Activated CD4-positive, CD25-positive, alpha-beta regulatory T cell treated with anti-CD3 and anti-CD28 coated beads, Interleukin-2, amount 50 U/mL, for 16 hours (primary cell): ENCODE measurements around the gene ARRB1.

ENCODE experiments used
- DNase-seq: peaks from one replicate; pipeline ENCODE4 v3.0.0-alpha.2; 2020; ENCODE audit warnings: low read depth, low spot score

Gene ARRB1

DNA sequence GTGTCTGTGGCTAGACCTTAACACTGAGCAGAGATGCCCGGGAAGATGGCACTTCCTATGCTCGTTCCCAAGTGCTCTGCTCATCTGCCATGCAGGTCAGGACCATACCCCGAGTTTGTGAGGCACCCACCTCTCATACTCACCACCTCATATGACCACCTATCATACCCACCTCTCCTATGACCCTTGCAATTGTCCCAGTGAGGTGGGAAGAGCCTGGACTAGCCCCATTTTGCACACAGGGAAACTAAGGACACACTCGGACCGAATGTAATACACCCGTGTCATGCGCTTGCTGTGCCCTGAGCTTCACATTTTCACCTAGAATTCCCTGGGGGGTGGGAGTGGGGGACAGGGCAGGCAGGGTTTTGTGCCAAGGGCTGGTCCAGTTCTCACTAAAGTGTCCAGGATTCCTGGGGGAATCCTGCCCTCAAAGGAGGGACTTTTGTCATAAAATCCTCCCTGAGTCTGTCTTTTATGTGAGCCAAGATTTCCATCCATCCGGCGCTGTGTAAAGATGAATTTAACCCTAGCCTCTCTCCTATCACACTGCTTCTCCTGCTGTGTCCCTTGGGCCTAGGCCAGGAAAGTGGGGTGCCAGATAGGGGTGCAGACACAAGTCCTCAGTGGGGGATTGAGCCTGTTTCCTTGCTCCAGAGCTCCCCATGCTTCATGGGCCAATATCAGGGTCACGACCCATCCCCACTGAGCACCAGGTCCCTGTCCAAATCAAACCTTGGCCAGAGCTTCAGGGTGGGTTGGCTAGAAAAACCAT lies 90.9 kb downstream of the ARRB1 start:
- no peak for DNase-seq

DNA sequence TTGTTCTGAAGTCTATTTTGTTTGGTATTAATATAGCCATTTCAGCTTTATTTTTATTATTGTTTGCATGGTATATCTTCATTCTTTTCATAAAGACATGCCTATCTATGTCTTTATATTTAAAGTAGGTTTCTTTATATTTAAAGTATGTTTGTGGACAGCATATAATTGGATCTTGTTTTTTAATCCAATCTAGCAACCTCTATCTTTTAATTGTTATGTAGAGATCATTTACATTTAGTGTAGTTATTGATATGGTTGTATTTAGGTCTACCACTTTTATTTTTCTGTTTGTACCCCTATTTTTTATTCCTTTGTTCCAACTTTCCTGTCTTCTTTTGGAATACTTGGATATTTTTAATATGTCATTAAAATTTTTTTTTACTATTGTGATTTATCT lies 97.1 kb downstream of the ARRB1 start:
- no peak for DNase-seq

DNA sequence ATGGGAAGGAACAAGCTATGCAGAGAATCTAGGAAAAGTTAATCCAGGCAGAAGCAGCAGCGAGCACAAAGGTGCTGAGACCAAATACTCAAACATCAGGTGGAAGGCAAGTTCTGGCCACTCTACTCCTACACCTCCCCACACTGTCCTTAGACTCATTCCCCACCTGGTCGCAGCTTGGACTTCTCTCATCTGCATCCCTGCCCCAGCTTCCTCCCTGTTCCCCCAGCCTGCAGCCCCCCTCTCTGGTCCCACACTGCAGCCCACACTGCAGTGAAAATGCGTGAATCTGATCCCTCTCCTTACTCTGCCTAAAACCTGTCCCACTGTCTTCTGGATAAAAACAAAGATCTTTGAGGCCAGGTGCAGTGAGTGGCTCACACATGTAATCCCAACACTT lies 101.8 kb downstream of the ARRB1 start:
- no peak for DNase-seq

DNA sequence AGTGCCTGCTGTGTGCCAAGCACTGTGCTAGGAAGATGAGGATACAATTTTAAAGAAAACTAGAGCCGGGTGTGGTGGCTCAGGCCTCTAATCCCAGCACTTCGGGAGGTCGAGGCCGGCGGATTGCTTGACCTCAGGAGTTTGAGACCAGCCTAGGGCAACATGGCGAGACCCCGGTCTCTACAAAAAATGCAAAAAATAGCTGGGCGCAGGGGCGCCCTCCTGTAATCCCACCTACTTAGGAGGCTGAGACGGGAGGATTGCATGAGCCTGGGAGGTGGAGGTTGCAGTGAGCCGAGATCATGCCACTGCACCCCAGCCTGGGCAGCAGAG lies 102.6 kb downstream of the ARRB1 start:
- DNase-seq, result no peak

DNA sequence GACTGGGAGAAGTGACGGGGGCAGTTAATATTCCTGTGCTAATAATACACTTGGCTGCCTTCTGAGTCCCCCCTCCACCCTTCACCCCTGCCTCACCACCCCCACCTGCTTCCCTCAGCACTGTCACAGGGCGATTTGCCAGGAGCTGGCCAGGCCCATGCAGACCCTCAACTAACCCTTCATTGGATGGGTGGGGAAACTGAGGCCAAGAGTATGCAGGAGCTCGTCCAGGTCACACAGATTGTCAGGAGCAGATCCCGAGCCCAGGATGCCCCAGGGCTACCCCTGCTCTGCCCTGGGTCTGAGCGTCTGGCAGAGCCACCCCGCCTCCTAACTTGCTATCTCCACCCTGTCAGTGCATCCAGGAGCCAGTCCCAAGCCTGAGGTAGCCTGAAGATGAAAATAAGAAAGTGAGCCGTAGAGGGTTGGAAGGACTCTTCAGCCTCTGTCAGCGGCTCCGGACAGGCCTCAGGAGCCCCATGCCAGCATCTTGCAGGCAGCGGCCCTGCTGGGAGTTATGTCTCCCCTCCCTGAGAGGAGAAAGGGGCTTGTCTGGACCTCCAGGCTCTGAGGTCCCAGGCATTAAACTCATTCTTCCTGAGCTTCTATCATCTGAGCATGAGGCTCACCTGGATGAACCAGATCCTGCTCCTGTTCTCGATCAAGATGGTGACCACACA lies 104.7 kb downstream of the ARRB1 start:
- no peak for DNase-seq

DNA sequence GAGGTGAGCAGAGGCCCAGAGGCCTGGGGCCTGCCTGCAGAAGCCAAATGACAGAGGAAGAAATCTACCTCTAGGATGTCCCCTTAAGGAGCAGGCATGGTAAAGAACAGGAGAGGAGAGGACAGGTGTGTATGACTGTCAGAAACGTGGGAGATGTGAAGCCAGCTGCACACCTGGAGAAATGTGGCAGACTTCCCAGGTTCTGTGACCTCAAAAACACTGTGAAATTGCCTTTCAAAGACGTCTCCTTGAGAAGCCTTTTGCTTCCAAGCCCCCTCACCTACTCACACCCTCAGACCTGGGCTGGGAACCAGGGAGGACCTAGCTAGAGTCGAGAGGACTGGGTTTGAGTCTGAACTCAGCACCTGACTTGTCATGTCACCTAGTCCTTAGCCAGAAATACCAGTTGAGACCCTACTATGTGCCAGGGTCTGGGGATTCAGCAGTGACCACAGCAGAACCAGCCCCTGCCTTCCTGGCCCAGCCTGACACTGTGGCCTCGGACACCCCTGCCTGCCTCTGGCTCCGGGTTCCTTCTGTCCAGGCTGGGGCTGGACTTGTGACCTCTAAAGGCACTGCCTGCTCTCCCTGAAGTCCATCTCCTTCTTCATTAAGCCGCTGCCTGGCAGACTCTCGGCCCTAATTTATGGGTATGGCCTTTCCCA lies 105.3 kb downstream of the ARRB1 start:
- DNase-seq, result no peak

DNA sequence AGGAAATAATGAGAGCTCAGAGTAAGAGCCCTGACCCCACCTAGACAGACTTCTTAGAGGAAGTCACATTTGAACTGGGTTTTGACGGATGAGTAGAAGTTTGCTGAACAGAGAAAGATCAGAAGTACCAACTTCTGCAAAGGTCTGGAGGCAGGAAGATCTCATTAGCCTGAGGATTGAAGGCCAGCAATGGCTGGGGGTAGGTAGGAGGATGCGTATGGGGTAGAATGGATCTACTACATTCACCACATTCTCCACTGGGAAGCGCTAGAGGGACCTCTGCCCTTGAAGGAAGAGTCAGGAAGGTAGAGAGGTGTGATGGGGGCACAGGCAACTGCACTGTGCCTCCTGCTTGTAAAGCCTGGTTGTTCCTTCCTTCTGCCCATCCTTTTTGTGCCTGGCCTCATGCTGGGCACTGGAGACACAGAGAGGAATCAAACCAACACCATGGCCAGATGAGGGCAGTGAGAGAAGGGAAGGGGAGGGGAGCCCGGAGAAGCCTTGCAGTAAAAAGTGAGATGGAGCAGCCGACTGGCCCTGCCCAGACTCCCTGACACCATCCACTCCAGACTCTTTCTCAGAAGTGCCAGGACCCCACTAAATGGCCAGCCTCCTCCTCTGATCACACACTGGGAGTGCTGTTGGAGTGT lies 106.0 kb downstream of the ARRB1 start:
- DNase-seq, result no peak

DNA sequence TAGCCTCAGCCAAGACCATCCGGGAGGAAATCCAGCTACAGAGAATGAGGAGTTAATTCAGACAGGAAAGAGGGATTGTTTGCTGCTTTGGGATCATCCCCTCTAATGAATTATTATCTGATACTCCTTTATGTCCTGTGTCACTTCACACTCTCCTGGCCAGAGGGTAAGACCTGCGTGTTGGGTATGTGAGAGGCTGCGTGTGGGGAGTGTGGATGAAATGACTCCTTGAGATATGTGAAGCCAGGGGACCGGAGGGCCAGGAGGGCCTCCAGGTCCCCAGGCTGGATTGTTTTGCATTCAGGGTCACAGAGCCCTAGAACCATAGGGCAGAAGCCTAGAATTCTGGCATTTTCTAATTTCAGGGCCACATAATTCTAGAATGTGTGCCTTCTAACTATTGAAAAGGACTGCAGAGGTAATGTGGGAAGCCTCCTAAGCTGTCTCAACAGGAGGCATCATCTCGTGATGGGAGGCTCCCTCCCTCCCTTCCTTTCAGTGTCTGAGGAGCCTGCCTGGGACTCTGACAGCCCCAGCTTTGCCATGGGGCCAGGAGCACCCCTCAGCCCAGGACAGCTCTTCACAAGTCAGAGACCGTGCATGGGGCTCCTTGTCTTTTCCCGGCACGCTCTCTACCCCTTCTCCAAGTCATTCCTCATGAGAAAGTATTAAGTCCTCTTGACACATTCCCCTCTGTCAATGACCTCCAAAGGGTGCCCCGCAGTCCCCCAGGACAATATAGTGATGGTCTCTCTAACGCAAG lies 107.2 kb downstream of the ARRB1 start:
- DNase-seq, result no peak

DNA sequence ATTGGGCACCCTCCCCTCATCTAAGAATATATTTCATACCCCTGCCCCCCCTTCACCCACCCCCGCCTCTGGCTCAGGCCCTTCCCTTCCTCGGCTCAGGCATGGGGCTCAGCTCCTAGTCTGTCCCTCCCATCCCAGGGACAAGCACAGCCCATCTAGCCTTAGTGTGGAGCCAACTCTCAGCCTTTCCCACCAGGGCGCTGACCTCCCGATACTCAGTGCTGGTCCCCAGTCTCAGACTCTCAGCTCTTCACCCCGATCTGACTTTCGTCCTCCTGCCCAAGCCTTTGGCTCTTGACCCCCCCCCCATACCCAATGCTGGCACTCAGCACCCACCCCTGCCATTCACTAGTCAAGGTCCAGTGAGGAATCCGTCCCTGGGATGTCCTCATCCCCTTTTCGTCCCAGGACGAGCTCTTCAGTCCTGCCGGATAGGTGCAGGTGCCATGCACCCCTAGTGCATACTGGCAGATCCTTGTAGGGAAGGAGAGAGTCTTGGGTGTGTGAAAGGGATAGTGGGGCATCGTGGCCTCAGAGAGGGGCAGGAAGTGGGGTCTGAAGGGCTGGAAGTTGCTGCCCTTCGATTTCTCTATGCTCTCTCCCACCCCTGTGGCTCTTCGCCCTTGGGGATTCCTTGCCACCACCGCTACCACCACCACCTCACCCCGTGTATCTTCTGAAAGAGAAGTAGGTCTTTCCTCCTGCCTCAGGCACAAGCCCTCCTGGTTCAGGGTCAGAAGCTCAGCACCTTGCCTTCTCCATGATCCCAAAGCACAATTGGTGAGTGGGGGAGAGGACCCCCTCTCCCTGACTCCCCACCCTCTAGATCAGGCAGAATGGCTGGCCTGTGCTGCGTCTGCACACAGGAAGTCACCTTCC lies 108.5 kb downstream of the ARRB1 start:
- no peak for DNase-seq

DNA sequence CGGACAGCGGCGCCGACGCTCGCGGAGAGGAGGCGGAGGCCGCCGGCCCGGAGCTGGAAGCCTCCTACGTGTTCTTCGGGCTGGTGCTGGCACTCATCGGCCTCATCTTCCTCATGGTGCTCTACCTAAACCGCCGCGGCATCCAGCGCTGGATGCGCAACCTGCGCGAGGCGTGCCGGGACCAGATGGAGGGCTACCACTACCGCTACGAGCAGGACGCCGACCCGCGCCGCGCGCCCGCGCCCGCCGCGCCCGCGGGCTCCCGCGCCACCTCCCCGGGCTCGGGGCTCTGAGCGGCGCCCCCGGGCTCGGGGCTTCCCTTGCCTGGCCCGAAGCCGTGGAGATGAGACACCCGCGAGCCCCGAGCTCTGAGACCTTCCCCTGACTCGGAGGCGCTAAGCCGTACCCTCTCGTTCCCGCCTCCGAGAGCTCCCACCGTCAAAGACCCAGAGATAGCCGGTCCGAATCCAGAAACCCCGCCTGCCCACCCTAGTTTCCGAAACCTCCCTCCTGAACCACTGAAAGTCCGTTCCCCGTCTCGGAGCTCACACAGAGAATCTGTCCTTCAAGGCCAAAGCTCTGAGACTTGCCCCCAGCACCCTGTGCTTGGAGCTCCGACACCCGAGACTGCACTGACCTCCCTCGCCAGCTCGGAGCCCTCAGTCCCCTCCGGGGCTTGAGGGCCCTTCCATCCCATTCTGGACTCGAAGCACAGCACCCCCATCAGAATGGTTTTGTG lies 109.4 kb downstream of the ARRB1 start:
- no peak for DNase-seq

DNA sequence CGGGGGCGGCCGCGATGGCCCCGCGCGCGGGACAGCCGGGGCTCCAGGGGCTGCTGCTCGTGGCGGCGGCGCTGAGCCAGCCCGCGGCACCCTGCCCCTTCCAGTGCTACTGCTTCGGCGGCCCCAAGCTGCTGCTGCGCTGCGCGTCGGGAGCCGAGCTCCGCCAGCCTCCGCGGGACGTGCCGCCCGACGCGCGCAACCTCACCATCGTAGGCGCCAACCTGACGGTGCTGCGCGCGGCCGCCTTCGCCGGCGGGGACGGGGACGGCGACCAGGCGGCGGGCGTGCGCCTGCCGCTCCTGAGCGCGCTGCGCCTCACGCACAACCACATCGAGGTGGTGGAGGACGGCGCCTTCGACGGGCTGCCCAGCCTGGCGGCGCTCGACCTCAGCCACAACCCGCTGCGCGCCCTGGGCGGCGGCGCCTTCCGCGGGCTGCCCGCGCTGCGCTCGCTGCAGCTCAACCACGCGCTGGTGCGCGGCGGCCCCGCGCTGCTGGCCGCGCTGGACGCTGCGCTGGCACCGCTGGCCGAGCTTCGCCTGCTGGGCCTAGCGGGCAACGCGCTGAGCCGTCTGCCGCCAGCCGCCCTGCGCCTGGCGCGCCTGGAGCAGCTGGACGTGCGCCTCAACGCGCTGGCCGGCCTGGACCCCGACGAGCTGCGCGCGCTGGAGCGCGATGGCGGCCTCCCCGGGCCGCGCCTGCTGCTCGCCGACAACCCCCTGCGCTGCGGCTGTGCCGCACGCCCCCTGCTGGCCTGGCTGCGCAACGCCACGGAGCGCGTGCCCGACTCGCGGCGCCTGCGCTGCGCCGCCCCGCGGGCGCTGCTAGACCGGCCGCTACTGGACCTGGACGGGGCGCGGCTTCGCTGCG lies 110.2 kb downstream of the ARRB1 start:
- peak; percentile 68 for DNase-seq

DNA sequence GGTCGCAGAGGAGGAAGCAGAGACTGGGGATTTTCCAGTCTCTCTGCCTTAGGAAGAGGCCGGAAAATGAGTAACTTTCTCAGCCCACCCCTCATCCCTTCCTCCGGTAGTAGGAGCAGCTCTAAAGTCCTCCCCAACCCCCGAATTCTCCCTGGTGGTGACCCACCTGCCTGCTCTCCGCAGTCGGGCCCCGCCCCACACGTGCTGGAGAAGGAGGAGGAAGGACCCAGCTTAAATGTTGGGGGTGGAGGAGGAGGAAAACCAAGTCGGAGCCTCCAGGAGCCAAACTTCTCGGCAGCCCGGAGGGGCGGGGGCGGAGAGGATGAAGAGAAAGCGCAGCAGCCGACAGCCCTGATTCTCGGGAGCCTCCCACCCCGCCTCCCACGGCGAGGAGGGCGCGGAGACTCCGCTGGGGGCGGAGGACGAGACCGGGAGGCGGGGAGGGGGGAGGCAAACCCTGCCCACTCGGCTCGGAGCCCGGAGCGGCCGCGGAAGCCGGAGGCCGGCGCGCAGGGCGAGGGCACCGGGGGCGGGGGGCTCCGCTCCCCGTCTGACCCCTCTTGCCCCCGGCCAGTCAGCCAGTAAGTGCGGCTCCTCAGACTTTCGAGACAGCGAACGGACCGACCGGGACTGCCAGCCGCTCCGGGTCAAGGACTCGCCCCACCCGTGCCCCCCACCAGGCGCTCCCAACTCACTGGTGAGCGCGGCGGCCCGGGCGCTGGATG lies 111.0 kb downstream of the ARRB1 start, which contains the start of gene TPBGL:
TPBGL (plus strand) TSS at position 464 of the 725 bp plus-strand sequence. CDS start 276 bp downstream, outside the sequence.
- DNase-seq, result no peak

DNA sequence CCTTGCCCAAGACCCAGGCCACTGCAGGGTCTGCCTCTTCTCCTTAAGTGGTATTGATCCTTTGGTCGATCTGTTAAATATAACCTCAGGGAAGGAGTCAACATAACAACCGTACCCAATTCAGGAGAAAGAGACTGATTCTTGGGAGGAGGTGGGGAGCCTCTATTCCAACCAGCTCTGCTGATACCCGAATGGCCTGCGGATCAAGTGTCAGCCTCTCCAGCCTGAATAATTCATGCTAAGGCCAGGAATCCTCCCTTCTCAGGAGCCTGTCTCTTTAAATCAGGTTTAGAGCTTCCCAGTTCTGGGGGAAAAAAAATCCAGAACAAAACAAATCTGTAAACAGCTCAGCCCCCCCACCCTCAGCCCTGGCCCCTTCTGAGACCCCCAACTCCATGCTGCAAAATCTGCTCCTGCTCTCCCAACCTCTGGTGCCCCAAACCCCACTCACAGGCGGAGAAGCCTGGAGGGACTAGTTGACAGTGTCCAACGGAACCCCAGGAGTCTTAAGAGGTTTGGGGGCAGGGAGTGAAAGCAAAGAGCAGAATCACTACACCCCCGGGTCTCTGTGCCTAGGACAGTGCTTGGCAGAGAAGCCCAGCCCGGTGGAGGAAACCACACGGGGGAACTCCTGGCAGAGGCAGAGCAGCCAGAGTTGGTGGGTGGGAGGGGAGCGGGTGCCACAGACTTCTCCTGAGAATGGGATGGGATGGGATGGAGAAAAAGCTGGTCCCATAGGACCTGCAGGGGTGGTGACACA lies 111.8 kb downstream of the ARRB1 start:
- no peak for DNase-seq

DNA sequence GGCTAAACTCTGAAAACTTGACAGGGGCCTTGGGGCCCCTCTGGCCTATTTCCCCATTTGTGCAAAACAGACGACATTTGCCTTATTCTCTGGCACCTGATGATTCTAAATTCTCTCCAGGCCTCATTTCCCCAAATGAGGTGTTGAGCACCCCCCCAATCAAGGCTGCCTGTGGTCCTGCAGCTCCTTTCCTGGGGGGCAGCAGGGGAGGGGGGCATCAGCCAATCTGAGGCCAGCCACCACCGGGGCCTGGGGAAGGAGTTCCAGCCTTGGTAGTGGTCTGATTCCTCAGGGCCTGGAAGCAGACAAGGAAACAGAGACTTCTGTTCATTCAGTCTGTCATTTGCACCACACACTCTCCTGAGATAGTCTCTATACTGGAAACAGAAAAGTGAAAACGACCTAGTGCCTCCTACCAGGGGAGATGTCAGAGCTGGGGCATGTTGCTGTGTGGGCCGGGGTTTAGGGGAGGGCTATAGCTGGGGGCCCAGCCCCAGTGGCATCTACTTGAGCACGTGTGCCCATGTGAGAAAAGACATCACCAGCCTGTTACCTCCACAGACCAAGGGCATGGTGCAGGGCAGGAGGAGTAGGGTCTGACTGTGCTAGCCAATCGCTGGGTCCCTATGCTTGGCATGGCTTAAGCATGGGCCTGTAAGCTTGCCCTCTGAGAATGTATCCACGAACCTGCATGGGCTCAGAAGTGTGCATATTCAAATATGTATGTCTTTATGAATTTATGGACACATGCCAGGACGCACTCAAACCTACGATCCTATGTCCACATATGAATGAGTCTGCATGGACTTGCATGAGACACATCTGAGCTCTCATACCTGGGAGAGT lies 112.6 kb downstream of the ARRB1 start:
- no peak for DNase-seq

DNA sequence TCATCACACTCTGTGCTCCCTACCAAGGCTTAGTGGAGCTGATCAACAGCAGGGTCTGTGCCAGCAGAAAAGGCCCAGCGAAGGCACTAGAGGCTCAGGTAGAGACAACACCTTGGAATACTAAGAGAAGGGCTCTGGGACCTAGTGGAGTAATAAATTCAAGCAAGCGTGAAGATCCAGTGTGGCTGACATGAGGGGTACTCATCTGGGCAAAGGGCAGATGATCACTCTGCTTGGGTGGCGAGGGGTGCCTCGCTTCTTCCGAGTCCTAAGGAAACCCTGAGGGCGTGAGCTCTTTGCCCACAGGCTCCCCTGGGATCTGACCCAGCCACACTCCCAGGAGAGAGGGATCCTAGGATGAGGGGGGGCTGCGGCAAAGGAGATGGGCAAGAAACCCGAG lies 114.4 kb downstream of the ARRB1 start:
- no peak for DNase-seq

DNA sequence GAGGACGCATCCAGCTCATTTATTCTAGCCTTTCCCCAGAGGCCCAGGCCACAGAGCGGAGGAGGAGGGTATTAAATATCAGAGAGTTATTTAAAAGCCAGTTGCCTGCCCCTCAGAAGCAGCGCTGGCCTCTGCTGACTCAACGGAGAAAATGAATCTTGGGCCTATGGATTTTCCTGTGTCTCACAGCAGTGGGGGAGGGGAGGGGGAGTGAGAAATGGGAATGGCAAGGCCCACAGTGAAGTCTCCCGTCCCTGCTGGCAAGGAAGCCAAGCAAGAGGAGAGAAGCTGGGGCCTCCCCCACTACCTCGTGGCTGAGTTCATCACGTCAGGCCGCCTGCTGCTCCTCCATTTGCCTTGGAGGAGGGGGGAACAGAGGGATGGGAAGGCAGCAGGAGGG lies 115.4 kb downstream of the ARRB1 start:
- DNase-seq, result no peak

DNA sequence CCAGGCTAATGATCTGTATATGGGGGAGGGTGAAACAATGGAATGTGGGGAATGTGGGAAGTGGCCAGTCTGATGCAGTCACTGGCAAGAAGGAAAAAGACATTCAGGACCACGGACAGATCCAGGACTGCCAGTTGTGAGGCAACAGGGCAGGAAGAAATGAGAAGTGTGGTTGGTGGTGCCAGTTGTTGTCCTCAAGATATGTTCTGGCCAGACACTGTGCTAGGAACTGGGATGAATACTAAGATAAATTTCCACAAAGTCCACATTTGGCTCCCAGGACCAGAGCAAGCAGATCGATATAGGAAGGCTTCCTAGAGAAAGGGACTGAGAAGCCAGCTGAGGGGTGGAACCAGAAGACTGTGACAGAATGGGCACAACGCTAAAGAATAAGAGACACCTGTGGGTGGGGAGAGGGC lies 117.7 kb downstream of the ARRB1 start:
- DNase-seq, result no peak
